RWPE1 (cell line): ENCODE data around the gene MRPL38.
"Not testable (repeated sequence)": the region's sequence is repeated elsewhere in the genome, so short reads cannot be mapped to it uniquely, and the experiment has no call there.

Source experiments
- CTCF ChIA-PET: fragments of 350-600 bp; sonication (Branson Sonifier 250); formaldehyde crosslinking; extraction: SDS; loops from one replicate; lab custom pipeline; 2021; lab: Yijun Ruan, JAX
- POLR2A ChIA-PET: fragments of 400-600 bp; formaldehyde crosslinking; extraction: SDS; loops from one replicate; lab custom pipeline; 2020; ENCODE audit warnings: antibody characterized with exemption; ENCODE audit not compliant: low non-redundant PET; lab: Yijun Ruan, JAX
- DNase-seq: peaks from one replicate; pipeline ENCODE4 v3.0.0; 2012; ENCODE audit warnings: low spot score
- H3K27ac ChIP-seq: fragments of 450-650 bp; 2 replicates; pipeline ENCODE4 v1.5.1; 2017
- TF ChIP-seq, protein P1 (sequence below): fragments of 450-650 bp; conservative IDR thresholded peaks from 2 replicates; pipeline ENCODE4 v1.5.1; 2017; ENCODE audit warnings: low read depth, mild to moderate bottlenecking

Gene MRPL38

DNA sequence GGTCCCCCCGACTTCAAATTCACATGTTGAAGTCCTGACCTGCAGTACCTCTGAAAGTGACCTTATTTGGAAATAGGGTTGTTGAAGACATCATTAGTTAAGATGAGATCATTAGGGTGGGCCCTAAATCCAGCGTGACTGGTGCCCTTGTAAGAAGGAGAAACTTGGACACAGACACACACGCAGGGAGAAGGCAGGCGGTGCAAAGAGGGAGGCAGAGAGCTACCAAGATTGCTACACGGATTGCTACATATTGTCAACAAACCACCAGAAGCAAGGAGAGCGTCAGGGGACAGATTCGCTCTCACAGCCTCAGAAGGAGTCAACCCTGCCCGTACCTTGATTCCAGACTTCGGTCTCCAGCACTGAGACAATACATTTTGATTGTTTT, 42.8 kb downstream of the MRPL38 start:
- peak overlapping the region; percentile 83 for H3K27ac ChIP-seq
- TF ChIP-seq, protein P1, sequence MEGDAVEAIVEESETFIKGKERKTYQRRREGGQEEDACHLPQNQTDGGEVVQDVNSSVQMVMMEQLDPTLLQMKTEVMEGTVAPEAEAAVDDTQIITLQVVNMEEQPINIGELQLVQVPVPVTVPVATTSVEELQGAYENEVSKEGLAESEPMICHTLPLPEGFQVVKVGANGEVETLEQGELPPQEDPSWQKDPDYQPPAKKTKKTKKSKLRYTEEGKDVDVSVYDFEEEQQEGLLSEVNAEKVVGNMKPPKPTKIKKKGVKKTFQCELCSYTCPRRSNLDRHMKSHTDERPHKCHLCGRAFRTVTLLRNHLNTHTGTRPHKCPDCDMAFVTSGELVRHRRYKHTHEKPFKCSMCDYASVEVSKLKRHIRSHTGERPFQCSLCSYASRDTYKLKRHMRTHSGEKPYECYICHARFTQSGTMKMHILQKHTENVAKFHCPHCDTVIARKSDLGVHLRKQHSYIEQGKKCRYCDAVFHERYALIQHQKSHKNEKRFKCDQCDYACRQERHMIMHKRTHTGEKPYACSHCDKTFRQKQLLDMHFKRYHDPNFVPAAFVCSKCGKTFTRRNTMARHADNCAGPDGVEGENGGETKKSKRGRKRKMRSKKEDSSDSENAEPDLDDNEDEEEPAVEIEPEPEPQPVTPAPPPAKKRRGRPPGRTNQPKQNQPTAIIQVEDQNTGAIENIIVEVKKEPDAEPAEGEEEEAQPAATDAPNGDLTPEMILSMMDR: no peak
- no peak for DNase-seq
- CTCF ChIA-PET: interaction anchor here (0.5 to 1.2 kb wide), 4 partner anchors 11 to 22 kb away, joined by 3 to 4 read pairs (median 4); no protein-coding TSS in a partner anchor
- POLR2A ChIA-PET: interaction anchor here (0.5 kb wide), 1 partner anchor 47 kb away, joined by 5 read pairs; no protein-coding TSS in a partner anchor

DNA sequence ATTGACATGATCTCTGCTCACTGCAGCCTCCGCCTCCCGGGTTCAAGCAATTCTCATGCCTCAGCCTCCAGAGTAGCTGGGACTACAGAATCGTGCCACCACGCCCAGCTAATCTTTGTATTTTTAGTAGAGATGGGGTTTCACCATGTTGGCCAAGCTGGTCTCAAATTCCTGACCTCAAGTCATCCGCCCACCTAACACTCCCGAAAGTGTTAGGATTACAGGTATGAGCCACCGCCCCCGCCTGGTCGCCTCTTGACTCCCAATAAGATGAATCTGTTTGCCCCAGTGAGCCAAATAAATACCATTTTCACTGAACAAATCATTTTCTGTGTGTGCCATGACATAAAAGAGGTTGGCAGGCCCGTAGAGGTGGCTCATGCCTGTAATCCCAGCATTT, 45.3 kb downstream of the MRPL38 start:
- H3K27ac ChIP-seq: peak overlapping the region; percentile 92
- CTCF ChIA-PET: interaction anchor here (0.8 kb wide), 1 partner anchor 19 kb away, joined by 4 read pairs; the partner anchor contains the start of gene TRIM47
- POLR2A ChIA-PET: not testable (repeated sequence)

DNA sequence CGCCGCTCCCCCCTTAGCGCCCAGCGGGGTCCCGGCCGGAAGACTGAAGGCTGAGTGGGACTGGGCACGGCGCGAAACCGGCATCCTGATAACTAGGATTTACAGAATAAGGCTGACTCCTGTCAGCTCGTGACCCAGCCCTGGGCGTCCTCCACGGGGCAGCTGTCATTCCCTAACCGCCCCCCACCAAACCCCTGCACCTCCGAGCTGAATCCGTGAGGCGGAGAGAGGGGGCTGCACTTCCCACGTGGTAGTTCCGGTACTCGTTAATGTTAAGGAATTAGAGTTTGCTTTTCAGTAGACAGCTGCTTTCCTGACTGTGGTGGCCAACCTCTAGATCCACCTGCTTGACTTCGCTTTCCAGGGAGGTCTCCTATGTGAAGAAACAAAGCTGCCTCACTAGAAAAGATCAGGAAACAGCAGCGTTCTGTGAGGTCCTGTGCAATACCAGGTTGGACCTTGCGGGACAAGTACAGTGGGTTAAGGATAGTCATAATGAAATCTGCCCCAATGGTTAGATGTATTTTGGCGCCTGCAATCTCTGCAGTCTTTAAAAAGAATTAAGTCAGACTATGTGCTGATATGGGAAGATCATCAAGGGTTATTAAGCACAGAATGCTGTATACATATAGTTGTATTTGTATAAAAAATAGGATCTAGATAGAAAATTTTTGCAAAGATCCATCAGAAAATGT, 48.5 kb downstream of the MRPL38 start:
- POLR2A ChIA-PET: interaction anchor here (0.6 to 2.1 kb wide), 7 partner anchors 11 to 73 kb away, joined by 3 to 11 read pairs (median 4); partner anchors contain the start of gene UNC13D
- peak; percentile 26 for DNase-seq
- TF ChIP-seq, protein P1: peak; percentile 31
- H3K27ac ChIP-seq: peak overlapping the region; percentile 92
- CTCF ChIA-PET: interaction anchor here (0.6 to 1.6 kb wide), 11 partner anchors 10 to 355 kb away, joined by 3 to 14 read pairs (median 3); partner anchors contain the start of genes SMIM5 and TRIM65

More for the DNA sequence above, 45.3 kb downstream of the MRPL38 start:
- DNase-seq: not testable (repeated sequence)

DNA sequence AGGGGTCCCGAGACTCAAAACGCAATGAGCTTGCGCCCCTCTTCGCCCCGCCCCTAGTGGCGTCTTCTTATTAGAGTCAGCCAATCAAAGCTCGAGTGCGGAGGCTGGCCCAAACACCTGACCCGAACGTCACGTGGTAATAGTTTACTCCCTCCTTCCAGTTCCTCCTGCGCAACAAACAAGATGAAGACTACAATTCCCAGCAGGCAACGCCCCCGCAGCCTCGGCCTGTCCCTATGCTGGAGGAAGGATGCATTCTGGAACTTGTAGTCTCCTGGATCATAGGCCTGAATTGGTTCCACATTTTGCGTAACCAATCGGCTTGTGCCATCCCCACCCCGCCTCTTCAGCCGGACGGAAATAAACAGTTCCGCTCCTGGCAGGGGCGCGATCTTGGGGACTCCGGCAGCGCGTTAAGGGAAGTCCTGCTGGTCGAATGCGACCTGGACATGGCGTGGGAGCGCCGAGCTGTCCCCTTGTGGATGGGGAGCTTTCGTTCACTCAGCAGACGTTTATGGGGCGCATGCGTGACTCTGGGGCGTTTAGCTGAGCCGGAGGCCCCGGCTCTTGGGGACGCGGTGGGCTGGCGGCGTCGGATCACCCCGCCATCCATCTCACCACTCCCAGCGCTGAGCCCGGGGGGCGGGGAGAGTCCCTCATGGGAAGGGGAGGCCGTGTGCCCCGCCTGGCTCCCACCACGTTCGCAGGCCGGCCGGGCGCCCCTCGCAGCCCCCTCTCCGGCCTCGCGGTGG, 49.2 kb downstream of the MRPL38 start, which contains the start of gene WBP2:
Gene WBP2, minus strand, starts transcription at position 26 of the 752 bp plus-strand sequence. CDS start 38 bp downstream, outside the sequence.
- TF ChIP-seq, protein P1: peak; percentile 78
- H3K27ac ChIP-seq: peak within 1 kb of the TSS; percentile 92
- ChIA-PET CTCF (interaction anchor here (0.5 to 2.4 kb wide), 10 partner anchors 10 to 290 kb away, joined by 3 to 14 read pairs (median 3); partner anchors contain the start of gene TRIM65), POLR2A (interaction anchor here (0.5 to 2.1 kb wide), 8 partner anchors 10 to 85 kb away, joined by 3 to 11 read pairs (median 4); partner anchors contain the start of genes FBF1, TRIM47 and UNC13D)
- peak; percentile 100 for DNase-seq

DNA sequence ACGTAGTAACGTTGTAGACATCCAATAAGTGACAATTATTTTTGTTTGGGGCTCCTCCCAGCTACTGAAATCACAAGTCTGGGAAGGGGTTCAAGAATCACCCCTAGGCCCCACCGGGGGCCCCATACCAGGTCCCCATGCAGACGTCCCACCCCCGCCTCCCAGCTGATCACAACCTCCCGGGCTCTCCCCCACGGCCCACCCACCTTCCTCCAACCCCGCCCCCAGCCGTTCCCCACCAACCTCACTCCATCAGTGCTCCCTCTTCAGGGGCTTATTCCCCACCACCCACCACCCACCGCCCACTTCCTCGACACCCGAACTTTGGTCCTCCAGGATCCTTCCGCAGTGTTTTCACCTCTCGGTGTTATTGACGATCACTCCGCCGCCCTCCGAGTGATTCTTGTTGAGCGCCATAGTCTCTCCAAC, 49.8 kb downstream of the MRPL38 start:
- peak; percentile 25 for DNase-seq
- peak overlapping the region; percentile 92 for H3K27ac ChIP-seq
- TF ChIP-seq, protein P1: no peak
- ChIA-PET POLR2A (interaction anchor here (0.5 to 2.1 kb wide), 7 partner anchors 10 to 86 kb away, joined by 3 to 11 read pairs (median 4); partner anchors contain the start of genes FBF1, TRIM47 and UNC13D), CTCF (interaction anchor here (0.5 to 2.4 kb wide), 5 partner anchors 10 to 192 kb away, joined by 3 to 14 read pairs (median 4); partner anchors contain the start of gene TRIM65)

DNA sequence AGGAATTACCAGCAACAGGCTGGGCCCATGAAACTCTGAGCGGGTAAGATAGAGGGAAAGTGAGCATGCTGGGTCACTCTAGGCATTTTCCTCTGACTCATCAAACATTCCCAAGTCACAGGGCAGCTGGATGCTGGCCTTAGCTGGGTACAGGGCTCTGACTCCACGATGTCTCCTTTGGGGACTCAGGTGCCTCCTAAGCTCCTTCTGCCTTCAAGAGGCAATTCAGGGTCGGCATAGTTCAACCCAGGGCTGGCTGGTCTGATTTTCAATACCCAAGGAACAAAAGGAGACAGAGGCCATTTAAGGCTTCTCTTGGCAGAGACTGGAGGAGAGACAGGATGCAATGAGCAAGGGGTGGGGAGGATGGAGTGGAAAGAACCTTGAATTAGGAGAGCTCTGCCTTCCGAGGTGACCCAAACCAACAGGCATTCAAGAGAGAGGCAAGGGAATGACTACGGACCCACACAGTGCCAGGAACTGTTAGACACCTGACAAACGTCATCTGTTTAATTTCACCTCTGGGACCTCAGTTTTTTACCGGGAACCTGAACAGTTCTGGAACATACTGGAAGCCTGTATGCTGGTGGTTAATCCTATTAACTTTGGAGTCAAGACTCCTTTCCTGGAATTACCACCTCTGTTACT, 50.5 kb downstream of the MRPL38 start:
- peak; percentile 60 for DNase-seq
- CTCF ChIA-PET: interaction anchor here (0.5 to 2.4 kb wide), 6 partner anchors 9 to 543 kb away, joined by 3 to 12 read pairs (median 3); no protein-coding TSS in a partner anchor

More for the DNA sequence above, 50.5 kb downstream of the MRPL38 start:
- POLR2A ChIA-PET: interaction anchor here (2.1 kb wide), 1 partner anchor 9 kb away, joined by 11 read pairs; the partner anchor contains the start of gene UNC13D
- TF ChIP-seq, protein P1: no peak
- H3K27ac ChIP-seq: peak overlapping the region; percentile 92
